ENCODE measurements around the gene ERICH3. TPM values are rescaled to one million over a fixed set of nuclear protein-coding genes. Genes with fewer than 3 reads are reported as not detected.

The ERICH3 gene
- total RNA-seq, 1 experiment from 2014 or later: not detected

DNA sequence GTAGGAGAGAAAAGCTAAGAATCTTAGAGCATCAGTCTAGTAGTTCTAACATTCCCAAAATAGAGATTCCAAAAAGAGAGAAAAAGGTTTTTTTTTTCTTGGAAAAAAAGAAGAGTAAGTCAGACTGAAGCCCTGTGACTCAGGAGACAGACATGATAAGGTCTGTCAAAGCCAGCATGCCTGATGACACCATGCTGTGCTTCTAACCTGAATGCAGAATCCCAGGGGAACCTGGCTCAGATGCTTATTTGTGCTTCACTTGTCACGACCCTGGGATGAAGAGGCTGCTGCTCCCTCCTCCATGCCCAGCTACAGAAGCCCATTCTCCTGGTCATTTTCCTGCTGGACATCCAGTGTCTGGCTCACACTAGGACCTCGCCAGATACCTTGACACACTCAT, 44.3 kb downstream of the ERICH3 start:
- Mint-ChIP-seq H3K9me3 (no peaks in the 10 kb centered on the region), H3K27me3 (ENCODE audit: low read depth) (no peaks in the 10 kb centered on the region), H3K4me1 (peaks cover 3 to 5% of the 10 kb centered on the region in 2 experiments; a peak in 3 of 4 replicates), H3K36me3 (ENCODE audit: insufficient read depth in 1 of 3, low read depth in 3 of 3) (no peaks in the 10 kb centered on the region), H3K4me3 (no peak overlapping the region), H3K27ac (no peak overlapping the region)
- Histone ChIP-seq H2BK15ac (ENCODE audit: low read depth, low read length) (no peak overlapping the region), H2BK120ac (ENCODE audit: low read depth, low read length, poor library complexity, severe bottlenecking) (no peak overlapping the region), H3K14ac (ENCODE audit: insufficient read depth, low read length) (no peak overlapping the region), H3K23me2 (ENCODE audit: insufficient read length, low read depth, low read length, poor library complexity, severe bottlenecking) (no peaks in the 10 kb centered on the region), H3K4me1 (ENCODE audit: insufficient read depth, low read length) (no peaks in the 10 kb centered on the region; the same call in 1 of the 2 replicates), H3T11ph (ENCODE audit: low read length) (no peak overlapping the region), H2AFZ (ENCODE audit: low read length) (no peak overlapping the region), H4K91ac (ENCODE audit: insufficient read length, low read depth, low read length) (no peak overlapping the region), H4K20me1 (ENCODE audit: control insufficient read depth, insufficient read depth, insufficient read length) (no peaks in the 10 kb centered on the region), H4K8ac (replicated peaks; ENCODE audit: insufficient read length, low read depth, low read length) (no peak overlapping the region), H4K5ac (ENCODE audit: insufficient read length, low read depth, low read length) (no peak overlapping the region), H3K9me3 (ENCODE audit: control insufficient read depth, low read depth, low read length) (no peaks in the 10 kb centered on the region), H3K23ac (ENCODE audit: insufficient read length, low read depth, low read length) (no peak overlapping the region), H3K4me2 (ENCODE audit: insufficient read depth, insufficient read length, low read length) (no peak overlapping the region), H2AK5ac (ENCODE audit: insufficient read length, low read length) (no peak overlapping the region), H2BK20ac (ENCODE audit: low read depth, low read length, poor library complexity, severe bottlenecking) (no peak overlapping the region), H3K18ac (ENCODE audit: insufficient read length, low read depth, low read length) (no peak overlapping the region), H3K27ac (ENCODE audit: insufficient read length, low read depth, low read length) (no peak overlapping the region), H3K4ac (ENCODE audit: low read depth, low read length) (no peak overlapping the region), H3K27me3 (ENCODE audit: insufficient read depth, low read length) (no peaks in the 10 kb centered on the region), H2BK12ac (ENCODE audit: insufficient read length, low read depth, low read length) (no peak overlapping the region), H2BK5ac (ENCODE audit: insufficient read length, low read length) (no peak overlapping the region), H3K79me2 (ENCODE audit: insufficient read depth, low read length) (no peaks in the 10 kb centered on the region), H3K56ac (ENCODE audit: insufficient read length, low read depth, low read length) (no peak overlapping the region), H3K9ac (ENCODE audit: extremely low read depth, insufficient read length, low read length) (no peak overlapping the region), H3K79me1 (ENCODE audit: insufficient read depth, low read depth, low read length, poor library complexity, severe bottlenecking) (no peaks in the 10 kb centered on the region)
- peak; percentile 37 for DNase-seq
- TF ChIP-seq, protein P1, sequence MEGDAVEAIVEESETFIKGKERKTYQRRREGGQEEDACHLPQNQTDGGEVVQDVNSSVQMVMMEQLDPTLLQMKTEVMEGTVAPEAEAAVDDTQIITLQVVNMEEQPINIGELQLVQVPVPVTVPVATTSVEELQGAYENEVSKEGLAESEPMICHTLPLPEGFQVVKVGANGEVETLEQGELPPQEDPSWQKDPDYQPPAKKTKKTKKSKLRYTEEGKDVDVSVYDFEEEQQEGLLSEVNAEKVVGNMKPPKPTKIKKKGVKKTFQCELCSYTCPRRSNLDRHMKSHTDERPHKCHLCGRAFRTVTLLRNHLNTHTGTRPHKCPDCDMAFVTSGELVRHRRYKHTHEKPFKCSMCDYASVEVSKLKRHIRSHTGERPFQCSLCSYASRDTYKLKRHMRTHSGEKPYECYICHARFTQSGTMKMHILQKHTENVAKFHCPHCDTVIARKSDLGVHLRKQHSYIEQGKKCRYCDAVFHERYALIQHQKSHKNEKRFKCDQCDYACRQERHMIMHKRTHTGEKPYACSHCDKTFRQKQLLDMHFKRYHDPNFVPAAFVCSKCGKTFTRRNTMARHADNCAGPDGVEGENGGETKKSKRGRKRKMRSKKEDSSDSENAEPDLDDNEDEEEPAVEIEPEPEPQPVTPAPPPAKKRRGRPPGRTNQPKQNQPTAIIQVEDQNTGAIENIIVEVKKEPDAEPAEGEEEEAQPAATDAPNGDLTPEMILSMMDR (conservative IDR thresholded peaks at IDR 0.05): no peak
- no CpG with 5 or more reads among the region's 2 CpGs for WGBS (ENCODE audit: extremely low coverage, insufficient read length, low lambda C conversion rate)

Data from H9 (cell line).